Body of pancreas (tissue), 4 donors: ENCODE results near the gene CCDC51.

Experiments used
- CTCF ChIP-seq, 7 experiments: fragments of 450-650 bp in 4 of 7; fragments of 200-600 bp in 3 of 7; sonication (generic) in 3 of 7; IDR thresholded peaks; one replicate each; pipeline ENCODE4 v1.5.1; 2016 to 2019; ENCODE audit warnings: antibody characterized with exemption in 7 of 7
- POLR2A ChIP-seq, 3 donors: fragments of 450-650 bp; IDR thresholded peaks; one replicate each; pipeline ENCODE4 v1.6.1; 2016; ENCODE audit warnings: antibody characterized with exemption in 3 of 3, mild to moderate bottlenecking in 2 of 3

GRCh38 chr3:48429317-48429959 is 10.5 kb downstream of the CCDC51 start:
- TF ChIP-seq CTCF (IDR thresholded peaks at IDR 0.05), result no peak
- TF ChIP-seq POLR2A (IDR thresholded peaks at IDR 0.05), result peak in 1 of 3 donors; percentile 77
